NCI-H2171 (cell line): ENCODE measurements around the gene CALM3.
"Not testable (repeated sequence)": the region's sequence is repeated elsewhere in the genome, so short reads cannot be mapped to it uniquely, and the experiment has no call there.

Experiments
- DNase-seq: peaks from one replicate; lab custom pipeline; 2025; lab: John Stamatoyannopoulos, UW

Gene CALM3

DNA sequence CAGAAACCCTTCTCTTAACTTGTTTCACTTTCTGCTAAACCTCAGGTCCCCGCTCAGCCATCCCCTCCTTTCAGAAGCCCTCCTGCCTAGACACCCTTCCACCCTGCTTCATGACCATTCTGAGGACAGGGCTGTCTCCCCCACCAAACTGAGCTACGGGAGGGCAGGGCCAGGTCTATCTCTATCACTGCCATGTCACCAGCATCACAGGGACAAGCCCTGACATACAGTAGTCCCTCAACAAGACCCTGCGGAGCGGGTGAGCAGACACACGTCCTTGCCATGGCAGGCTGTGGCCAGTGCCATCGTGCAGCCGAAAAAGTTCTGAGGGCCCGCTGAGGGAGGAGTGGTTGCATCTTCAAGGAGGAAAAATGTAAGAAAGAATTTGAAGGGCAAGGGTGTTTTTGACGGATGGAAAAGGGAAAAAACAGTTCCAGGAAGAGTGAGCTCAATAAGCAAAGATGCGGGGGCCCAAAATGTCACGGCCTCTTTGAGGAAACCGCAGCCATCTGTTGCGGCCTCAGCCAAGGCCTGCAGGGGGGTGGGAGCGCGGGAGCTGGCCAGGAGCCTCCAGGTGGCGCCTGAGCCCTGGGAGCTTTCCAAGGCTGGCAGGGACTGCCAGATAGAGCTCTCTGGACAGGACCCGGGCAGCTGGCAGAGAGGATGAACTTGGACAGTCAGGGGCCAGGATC, 15.6 kb downstream of the CALM3 start:
- peak; percentile 84 for DNase-seq

DNA sequence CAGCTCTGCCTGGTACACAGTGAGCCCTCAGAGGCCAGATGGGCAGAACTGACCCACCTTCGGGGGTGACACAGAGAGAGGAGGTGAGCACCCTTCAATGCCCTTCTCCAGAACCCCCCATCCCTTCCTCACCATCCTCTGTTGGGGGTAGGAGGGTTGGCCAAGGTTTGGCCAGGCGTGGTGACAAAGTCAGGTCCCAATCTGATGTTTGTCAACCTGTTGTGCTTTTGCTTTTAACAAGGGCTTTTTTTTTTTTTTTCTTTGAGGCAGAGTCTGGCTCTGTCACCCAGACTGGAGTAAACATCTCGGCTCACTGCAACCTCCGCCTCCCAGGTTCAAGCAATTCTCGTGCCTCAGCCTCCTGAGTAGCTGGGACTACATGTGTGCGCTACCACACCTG, 16.5 kb downstream of the CALM3 start:
- DNase-seq = no peak

DNA sequence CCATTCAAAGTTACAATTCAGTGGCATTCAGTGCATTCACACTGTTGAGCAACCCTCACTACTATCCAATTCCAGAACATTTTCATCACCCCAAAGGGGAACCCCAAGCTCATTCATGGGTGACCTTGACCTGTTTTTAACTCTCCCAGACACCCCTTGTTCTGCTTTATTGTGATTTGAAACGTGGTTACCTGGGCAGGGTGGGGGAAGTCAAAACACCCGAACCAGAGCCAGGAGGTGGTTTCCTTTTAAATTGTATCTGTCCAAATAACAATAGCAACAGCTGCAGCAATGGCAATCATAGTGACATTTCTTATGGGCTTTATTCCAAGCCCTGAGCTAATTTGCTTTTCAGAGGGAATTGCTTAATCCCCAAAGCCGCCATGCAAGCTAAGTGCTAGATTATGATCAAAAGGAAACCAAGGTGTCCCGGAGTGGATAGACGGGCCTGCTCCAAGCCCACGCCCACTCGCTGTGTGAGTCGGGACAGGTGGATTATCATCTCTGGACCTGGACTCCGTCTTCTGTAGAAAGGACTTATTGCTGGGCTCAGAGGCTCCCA, 17.6 kb downstream of the CALM3 start:
- DNase-seq = no peak

DNA sequence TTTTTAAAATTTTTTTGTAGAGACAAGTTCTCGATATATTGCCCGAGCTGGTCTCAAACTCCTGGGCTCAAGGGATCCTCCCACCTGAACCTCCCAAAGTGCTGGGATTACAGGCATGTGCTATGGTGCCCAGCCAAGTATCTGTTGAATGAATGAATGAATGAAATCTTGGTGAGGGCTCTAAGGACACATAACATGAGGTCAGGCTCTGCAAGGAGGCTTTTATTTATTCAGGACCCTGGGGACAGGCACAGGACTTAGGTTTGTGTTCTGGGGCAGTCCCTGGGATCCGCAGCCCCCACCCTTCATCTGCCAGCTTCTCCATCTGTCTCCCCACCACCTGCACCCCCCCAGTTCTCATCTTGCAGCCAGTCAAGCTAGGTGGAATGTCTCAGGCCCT, 19.1 kb downstream of the CALM3 start:
- DNase-seq = no peak

DNA sequence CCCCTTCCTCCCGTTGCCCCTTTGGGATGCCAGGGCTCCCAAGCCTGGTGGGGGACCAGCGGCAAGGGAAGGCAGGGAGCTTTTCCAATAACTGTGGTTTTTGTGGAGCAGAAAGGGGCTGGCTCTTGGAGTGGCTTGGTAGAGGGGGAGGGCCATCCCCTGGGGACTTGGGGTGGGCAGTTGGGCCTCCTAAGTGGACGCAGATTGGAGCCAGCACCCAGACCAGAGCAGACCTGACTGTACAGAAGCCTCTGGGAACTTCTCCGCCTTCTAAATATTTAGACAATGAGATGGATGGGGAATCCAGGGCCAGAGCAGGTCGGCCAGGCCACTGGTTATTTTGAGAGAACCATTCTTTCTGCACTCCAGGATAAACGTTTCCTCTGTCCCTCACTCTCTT, 19.6 kb downstream of the CALM3 start:
- DNase-seq = no peak

DNA sequence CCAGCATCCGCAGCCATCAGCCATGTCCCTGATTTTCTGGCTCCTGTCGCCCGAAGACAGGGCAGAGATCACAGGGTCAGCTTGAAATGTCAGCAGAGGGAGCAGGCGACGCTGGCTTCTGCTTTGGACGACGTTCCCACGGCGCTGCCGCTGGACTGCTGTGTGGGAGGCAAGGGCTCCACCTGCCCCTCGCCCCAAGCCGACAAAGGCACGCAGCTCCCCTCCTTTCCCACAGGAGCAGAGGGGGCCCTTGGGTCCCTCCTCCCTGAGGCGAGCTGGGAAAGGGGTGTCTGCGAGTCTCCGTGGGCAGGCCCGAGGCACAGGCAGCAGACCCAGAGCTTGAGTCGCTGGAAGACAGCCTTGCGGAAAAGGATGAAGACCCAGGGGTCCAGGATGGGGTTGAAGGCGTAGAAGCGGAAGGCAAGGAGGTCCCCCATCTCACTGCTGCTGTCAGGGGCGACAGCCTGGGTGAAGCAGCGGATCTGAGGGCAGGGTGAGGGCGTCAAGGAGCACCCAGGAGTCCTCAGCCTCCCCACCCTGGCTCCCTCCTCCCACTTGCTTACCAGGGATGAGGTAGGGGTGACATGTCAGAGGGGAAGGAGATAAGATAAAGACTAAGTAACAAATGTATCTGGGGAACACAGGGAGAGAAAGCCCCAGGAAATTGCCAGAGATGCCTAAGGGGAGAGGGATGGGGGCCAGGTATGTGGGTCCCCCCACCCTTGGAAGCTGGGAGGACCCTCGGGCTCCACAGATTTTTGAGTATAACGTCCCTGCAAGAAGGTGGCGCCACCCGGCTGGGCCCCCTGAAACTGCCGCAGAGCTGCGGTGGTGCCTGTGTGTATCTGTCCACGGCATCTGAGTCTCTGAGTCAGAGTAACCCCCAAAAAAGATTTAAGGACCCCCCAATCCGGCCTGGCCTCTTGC, 20.3 kb downstream of the CALM3 start:
- DNase-seq = no peak

DNA sequence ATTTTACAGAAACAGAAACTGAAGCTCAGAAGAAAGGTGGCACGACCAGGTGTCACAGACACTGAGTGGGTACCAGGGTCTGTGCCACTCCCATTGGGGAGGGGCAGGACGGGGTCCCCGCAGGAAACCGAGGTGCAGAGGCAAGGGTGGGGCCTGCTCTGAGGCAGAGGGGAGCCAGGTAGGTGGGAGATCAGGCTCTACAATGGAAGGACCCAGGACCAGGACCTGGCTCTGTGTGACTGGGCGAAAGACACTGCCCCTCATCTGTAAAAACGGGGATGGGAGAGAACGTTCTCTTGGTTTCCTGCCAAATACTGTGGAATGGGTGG, 21.0 kb downstream of the CALM3 start:
- no peak for DNase-seq

DNA sequence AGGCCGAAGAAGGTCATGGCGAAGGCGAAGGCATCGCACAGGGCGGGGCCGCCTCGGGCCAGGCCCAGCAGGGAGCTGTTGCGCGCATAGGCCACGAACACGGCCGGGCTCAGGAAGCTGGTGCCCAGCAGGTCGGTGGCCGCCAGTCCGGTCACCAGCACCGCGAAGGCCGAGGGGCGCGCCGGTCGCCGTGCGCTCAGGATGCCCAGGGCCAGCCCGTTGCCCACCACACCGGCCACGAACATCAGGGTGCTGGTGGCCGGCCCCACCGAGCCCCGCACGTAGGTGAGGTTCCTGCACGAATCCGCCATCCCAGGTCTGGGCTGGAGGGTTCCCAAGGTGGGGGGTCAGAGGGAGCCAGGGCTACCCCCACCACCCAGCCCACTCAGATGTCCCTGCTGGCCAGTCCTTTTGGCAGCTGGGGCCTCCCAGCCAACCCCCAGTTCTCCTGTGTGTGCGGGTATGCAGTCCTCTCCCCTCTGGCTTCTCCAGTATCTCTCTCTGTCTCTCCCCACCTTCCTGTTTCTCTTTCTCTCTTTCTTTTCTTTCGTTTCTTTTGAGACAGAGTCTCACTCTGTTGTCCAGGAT, 22.9 kb downstream of the CALM3 start:
- DNase-seq = no peak

DNA sequence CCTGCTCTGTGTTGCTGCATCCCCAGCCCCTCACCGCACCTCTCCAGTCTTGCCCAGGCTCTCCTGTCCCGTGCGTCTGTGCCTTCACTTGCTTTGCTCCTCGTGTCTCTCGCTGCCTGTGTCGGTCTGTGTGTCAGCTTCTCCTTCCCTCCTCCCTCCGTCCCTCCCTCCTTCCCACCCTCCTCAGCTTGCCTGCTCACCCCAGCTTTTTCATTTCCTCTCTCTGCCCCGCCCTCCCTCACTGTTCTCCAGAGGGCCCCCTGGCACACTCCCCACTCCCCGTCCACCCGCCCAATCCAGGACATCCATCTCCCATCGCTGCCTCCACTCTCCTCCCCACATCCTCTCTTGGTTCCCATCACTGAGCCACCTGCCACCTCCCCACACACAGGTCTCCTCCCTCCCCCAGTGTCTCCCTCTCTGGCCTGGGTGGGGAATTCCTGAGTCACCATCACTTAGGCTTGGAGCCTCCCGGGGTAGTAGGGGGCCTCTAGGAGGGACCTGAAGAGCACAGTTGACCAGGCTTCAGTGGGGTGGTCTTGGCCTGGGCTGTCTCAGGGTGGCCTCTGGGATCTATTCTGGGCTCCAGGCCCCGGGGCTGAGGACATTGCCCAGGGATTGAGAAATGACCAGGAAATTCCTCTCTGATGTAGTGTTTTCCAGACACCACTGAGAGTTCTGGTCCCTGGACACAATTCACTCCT, 24.0 kb downstream of the CALM3 start, which contains the start of gene PTGIR:
TSS of gene PTGIR (minus strand) at position 132 of the 704 bp plus-strand sequence. CDS start 864 bp downstream, outside the sequence.
- no peak for DNase-seq

DNA sequence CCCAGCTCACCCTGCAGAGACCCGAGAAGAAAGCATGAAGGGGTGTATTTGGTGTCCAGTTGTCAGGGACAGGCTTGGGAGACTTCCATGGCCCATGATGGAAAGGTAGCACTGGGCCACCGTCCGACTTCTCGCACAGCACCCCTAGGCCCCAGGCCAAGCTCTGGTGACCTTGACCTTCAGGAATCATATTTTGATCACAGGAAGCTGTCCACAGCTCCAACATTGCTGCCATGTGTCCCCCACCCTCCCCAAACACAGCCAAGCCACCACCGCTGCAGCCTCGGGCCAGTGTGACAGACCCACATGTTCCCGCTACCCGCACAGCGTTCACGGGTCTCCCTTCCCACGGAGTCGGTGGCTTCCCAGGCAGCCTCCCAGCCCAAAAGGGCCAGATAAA, 24.6 kb downstream of the CALM3 start:
- DNase-seq = no peak

DNA sequence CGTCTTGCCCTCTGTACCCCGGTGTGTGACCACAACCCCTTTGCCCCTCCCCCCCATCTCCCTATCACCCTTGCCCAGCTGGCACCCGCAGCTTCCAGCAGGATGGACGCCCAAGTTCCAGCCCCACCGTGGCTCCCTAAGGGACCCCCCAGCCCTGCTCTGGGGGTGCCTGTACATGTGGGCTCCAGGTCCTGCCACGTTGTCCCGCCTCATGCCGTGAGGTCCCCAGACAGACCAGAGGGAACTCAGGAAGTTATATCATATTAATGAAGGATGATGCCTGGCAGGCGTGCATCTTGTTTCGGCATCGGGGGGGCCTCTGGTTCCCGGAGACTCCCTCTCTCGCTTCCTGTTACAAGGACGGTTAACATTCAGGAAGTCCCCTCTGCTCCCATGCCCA, 25.3 kb downstream of the CALM3 start:
- no peak for DNase-seq

DNA sequence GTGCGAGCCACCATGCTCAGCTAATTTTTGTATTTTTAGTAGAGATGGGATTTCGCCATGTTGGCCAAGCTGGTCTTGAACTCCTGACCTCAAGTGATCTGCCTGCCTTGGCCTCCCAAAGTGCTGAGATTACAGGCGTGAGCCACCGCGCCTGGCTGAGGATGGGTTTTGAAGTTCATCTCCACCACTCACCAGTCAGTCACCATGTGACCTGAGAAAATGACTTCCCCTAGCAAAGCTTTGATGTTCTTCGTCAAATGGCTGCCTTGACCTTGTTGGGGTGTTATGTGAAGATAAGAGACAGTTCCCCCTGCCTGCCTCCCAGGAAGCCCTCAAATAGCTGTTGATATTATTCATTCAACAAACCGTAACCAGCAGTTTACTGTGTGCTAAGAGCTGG, 27.8 kb downstream of the CALM3 start:
- not testable (repeated sequence) for DNase-seq

DNA sequence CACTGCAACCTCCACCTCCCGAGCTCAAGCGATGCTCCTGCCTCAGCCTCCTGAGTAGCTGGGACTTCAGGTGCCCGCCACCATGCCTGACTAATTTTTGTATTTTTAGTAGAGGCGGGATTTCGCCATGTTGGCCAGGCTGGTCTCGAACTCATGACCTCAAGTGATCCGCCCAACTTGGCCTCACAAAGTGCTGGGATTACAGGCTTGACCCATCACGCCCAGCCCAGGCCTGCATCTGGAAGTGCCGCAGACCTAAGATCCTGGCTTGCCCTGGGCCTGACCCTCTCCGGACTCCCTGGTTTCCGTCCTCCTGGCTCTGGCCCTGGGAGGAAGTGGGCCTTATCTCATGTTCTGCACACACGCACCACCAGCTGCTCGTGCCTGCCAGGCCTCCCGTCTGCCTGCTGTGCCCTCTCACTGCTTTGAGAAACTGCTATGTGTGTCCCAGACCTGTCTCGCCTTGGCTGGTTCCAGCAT, 28.5 kb downstream of the CALM3 start:
- no peak for DNase-seq

DNA sequence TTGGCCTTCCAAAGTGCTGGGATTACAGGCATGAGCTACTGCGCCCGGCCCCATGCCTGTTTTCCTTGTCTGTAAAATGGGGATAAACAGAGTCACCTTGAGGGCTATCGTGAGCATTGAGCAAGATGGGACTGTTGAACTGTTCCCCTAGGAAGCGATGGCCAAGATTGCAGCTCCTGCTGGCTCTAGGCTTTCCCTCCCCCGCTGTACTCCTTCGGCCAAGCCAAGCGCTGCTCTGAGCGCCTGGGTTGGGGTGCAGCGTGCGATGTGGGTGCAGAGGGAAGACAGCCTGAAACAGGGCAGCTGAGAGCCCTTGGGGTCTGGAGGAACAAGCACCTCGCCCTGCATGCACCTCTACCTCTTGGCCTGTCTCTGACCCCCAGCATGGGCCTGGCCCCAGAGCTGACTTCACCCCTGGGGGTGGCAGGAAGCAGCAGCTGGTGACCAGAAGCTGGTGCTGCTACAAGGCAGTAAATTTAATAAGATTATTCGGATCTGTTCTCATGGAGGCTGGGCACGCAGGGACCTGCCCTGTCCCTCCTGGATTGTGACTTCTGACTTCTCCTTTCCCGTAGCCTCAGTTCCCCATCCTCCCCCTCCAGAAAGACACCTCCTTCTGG, 29.6 kb downstream of the CALM3 start:
- no peak for DNase-seq

DNA sequence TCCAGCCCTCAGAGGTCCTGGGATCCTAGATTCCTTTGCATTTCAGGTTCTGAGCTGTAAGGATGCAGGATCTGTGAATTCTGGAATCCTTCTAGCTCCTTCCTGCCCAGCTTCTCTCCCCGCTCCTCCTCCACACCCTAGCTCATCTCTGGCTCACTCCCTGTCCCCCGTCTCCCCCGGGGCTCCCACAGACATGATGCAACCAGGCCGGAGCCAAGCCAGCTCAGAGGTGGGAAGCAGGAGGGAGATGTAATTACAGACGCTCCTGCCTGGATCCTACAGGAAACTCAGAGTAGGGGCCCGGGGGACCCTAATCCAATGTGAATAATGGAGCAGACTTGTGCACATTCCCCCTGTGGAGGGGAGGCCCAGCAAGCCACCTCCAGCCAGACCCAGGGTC, 30.4 kb downstream of the CALM3 start:
- DNase-seq = no peak

DNA sequence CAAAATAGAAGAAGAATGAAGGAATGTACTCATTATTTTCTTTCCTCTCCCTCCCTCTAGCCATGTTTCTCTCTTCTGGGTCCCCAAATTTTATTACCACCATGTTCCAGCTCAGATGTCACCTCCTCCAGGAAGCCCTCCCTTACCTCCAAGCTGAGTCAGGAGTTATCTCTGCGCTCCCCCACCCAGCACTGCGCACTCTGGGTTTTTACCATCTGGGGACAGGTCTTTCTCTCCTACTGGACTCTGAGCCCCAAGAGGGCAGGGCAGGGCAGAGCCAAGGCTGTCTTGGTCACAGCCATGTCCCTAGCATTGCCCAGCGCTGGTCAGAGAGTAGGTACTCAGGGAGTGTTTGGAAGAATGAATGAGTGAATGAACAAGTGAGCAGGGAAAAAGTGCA, 32.0 kb downstream of the CALM3 start:
- DNase-seq = no peak

DNA sequence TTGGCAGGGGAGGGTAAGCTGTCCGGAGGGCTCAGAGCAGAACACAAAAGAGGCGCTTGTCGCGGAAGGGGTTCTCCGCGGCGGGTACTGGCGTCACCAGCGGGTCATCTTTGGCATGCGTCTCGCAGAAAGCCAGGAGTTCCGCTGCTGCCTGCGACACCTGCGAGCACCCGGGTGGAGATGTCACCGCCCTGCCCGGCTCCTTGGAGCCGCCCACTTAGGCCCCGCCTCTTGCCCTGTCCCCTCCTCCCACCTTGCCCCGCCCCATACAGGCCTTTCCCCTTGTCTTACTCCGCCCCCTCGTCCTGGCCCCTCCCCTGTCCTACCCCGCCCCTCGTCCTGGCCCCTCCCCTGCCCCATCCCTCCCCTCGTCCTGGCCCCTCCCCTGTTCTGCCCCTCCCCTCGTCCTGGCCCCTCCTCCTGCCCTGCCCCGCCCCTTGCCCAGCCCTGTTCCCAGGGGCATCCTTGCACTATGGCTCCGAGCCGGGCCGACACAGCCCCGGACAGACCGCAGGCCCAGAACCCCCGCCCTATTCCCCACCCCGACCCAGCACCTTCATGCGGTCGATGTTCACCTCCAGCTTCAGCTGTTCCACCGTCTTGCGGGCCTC, 33.0 kb downstream of the CALM3 start:
- DNase-seq = peak; percentile 87

DNA sequence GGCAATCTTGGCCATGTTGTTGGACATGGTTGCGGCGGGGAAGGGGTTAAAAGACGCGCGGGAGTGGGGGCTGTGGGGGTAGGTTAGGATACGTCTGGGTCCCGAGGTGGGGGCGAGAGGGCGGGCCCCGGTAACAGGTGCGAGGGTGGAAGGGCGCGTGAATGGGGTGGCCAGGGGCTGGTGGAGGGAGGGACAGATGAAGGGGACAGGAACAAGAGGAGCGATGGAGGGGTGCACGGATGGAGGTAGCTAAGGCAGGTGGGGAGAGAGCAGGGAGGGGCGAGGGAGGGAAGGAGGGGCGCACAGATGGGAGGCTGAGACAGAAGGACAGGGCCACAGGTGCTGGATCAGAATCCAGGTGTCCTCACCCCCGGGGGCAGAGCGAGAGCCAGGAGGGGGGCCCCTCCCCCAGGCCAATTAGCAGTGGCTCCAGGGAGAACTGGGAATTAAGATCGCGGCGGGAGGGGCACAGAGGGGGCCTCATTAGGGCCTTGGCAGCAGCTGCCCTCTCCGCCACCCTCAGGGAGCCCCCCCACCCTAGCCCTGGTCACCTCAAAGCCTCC, 33.6 kb downstream of the CALM3 start:
- DNase-seq = peak; percentile 93

DNA sequence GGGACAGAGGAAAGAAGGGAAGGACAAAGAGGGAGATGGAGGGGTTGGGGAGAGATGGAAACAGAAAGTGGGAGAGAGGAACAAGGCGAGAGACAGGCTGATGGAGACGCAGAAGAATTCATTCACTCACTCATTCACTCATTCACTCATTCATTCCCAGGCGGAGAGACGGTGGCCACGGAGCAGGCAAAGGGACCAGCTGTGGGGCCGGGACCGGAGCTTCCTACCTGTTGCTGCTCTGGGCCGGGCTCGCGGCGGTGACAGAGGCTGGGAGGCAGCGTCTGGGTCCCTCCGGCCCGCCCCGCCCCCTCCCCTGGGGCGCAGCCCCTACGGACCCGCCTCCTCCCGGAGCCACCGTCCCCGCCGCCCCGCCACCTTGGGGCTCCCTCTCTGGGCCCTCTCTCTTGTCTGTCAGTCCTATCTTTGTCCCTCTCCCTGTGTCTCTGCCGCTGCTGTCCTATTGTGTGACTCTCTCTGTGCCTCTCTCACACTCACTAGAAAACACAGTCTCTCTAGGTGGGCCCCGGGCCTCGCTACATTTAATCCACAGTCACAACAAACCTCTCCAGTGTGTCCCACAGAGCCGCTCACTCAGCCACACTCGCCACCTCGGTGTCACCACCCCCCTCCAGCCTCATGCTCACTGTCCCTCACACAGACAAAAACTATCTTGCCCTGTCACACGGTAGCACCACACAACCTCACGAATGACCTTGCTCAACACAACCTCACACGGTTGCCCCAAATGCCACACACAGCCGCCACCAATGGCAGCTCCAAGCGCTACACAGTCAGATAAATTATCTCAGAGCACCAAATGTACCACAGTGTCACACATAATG, 35.0 kb downstream of the CALM3 start, which contains the start of gene GNG8:
TSS of gene GNG8 (minus strand) at position 283 of the 842 bp plus-strand sequence. CDS start 1,520 bp downstream, outside the sequence.
- no peak for DNase-seq

DNA sequence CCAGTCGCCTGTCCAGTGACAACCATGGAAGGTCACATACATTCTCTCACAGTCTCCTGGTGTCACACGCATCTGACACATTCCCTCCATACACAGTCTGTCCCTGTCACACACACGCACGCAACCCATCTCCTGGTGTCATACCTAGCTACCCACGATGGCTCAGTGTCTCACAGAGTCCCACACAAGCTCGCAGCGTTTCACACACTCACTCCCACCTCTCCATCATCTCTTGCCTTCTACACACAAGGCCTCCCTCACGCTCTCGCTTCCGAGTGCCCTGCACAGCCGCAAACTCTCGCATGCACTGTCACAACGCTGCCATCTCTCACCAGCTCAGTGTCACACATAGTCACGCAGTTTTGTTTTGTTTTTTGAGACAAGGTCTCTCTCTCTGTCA, 36.1 kb downstream of the CALM3 start:
- no peak for DNase-seq
